IPS DF 6.9 (cell line): ENCODE measurements around the gene PDE10A.
"Not testable (repeated sequence)": the region's sequence is repeated elsewhere in the genome, so short reads cannot be mapped to it uniquely, and the experiment has no call there.

Experiments used
- DNase-seq: peaks from one replicate; pipeline ENCODE4 v3.0.0-alpha.2; 2013; ENCODE audit warnings: low read depth, low spot score
- H3K27ac ChIP-seq: one replicate; pipeline ENCODE4 v1.5.1; 2013; ENCODE audit warnings: low read length, control low read depth
- H3K27me3 ChIP-seq: 2 replicates; pipeline ENCODE4 v1.6.1; 2013; ENCODE audit warnings: mild to moderate bottlenecking, low read length; ENCODE audit not compliant: control insufficient read depth, insufficient read depth
- H3K36me3 ChIP-seq: 2 replicates; pipeline ENCODE4 v1.6.1; 2013; ENCODE audit warnings: low read length; ENCODE audit not compliant: control insufficient read depth, insufficient read depth
- H3K4me1 ChIP-seq: 2 replicates; pipeline ENCODE4 v1.6.1; 2013; ENCODE audit warnings: low read length; ENCODE audit not compliant: control insufficient read depth, insufficient read depth
- H3K4me3 ChIP-seq: 2 replicates; pipeline ENCODE4 v1.5.1; 2013; ENCODE audit warnings: mild to moderate bottlenecking, low read length
- H3K9me3 ChIP-seq: 2 replicates; pipeline ENCODE4 v1.6.1; 2013; ENCODE audit warnings: low read length, inconsistent platforms; ENCODE audit not compliant: control insufficient read depth, insufficient read depth
- WGBS: extraction: QIAGEN DNeasy Blood & Tissue Kit; methylation state at CpG from one replicate; pipeline ENCODE4 v1.1.7; 2013; ENCODE audit warnings: mixed read lengths, missing lambda C conversion rate; ENCODE audit not compliant: insufficient read length, insufficient coverage; 5-methylcytosine and 5-hydroxymethylcytosine counted together

Gene PDE10A

GRCh38 chr6:165514621-165515020 lies 148.4 kb downstream of the PDE10A start:
- no peak for DNase-seq
- no CpG with 5 or more reads among the region's 4 CpGs for WGBS
- Histone ChIP-seq H3K27ac (no peak overlapping the region), H3K9me3 (no peaks in the 10 kb centered on the region), H3K4me3 (no peak overlapping the region), H3K4me1 (no peaks in the 10 kb centered on the region), H3K36me3 (no peaks in the 10 kb centered on the region), H3K27me3 (no peaks in the 10 kb centered on the region)

DNA sequence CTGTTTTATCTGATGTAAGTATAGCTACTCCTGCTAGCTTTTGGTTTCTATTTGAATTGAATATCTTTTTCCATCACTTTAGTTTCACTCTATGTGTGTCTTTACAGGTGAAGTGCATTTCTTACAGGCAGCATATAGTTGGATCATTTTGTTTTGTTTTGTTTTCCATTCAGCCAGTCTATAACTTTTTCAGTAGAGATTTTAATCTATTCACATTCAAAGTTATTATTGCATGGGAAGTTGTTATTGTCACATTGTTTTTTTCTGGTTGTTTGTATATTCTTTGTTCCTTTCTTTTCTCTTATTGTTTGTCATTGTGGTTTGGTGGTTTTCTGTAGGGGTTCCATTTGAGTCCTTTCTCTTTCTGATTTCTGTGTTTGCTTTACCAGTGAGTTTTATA lies 151.2 kb downstream of the PDE10A start:
- Histone ChIP-seq H3K9me3 (no peaks in the 10 kb centered on the region), H3K4me3 (no peak overlapping the region), H3K36me3 (no peaks in the 10 kb centered on the region), H3K27me3 (no peaks in the 10 kb centered on the region), H3K4me1 (no peaks in the 10 kb centered on the region), H3K27ac (no peak overlapping the region)
- DNase-seq, result no peak

DNA sequence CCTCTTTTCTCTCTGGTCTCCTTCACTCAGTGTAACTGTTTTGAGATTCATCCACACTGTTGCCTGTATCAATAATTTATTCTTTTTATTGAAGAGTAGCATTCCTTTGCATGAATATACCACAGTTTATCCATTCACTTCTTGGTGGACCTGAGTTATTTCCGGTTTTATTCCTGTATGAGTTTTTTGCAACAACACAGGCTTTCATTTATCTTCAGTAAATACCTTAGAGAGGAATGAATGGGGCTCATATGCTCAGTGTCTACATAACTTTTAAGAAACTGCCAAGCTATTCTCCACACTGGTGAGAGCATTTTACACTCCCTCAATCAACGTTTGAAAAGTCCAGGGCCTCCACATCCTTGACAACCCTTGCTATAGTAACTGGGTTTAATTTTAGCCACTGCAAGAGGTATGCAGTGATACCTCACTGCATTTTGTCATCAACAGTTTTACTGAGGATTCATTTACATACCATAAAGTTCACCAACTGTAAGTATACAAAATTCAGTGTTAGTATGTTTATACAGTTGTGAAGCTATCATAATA lies 154.6 kb downstream of the PDE10A start:
- H3K27ac ChIP-seq, result no peak overlapping the region
- H3K36me3 ChIP-seq, result no peaks in the 10 kb centered on the region
- H3K4me1 ChIP-seq, result no peaks in the 10 kb centered on the region
- no peak overlapping the region for H3K4me3 ChIP-seq
- H3K27me3 ChIP-seq, result no peaks in the 10 kb centered on the region
- no peak for DNase-seq
- no CpG with 5 or more reads among the region's 2 CpGs for WGBS
- no peaks in the 10 kb centered on the region for H3K9me3 ChIP-seq

DNA sequence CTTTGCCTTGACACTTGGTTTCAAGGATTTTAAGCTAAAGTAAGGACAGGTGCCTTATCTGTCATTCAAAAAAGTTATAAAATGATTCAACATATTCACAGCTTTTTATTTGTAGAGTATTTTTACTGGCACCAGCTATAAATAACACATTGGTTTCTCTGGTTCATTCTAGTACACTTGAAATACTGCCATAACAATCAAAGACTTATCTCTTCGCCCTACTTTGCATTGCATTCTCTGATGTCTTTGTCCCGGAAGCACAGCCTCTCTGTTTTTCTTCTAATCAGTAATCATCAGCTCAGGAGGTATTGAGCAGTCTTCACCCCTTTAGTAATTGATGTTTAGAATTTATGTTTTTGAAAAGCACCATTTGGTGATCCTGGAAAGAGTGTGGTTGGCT lies 156.4 kb downstream of the PDE10A start:
- H3K36me3 ChIP-seq, result no peaks in the 10 kb centered on the region
- no peaks in the 10 kb centered on the region for H3K4me1 ChIP-seq
- no CpG with 5 or more reads among the region's 2 CpGs for WGBS
- H3K27me3 ChIP-seq, result no peaks in the 10 kb centered on the region
- no peaks in the 10 kb centered on the region for H3K9me3 ChIP-seq
- H3K27ac ChIP-seq, result no peak overlapping the region
- no peak for DNase-seq
- no peak overlapping the region for H3K4me3 ChIP-seq

- not testable (repeated sequence) for H3K4me3 ChIP-seq, DNase-seq, H3K9me3 ChIP-seq, H3K4me1 ChIP-seq, H3K36me3 ChIP-seq, H3K27me3 ChIP-seq, H3K27ac ChIP-seq
- WGBS, result no CpG with 5 or more reads among the region's 6 CpGs
Measured at GRCh38 chr6:165500214-165500907, 162.7 kb downstream of the PDE10A start.

DNA sequence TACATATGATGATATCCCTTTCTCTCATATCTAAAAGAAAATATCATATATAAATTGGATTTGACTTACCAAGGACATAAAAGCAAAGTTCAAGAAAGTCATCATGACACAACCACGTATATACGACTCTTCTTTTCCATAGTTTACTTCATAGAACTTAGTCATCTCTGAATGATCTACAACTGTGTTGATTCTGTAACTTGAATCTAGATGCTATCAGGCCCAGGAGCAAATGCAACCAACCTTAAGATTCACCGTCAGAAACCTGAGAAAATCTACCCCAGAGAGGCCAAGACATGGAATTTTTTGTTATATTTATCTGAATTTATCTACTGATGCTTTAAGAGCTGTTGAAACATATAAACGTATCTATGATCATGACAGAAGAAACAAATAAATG lies 165.6 kb downstream of the PDE10A start:
- no peak for DNase-seq
- no CpG with 5 or more reads among the region's 4 CpGs for WGBS

GRCh38 chr6:165488624-165489295 lies 174.3 kb downstream of the PDE10A start:
- no peak overlapping the region for H3K27ac ChIP-seq
- H3K27me3 ChIP-seq, result no peaks in the 10 kb centered on the region
- no peak overlapping the region for H3K4me3 ChIP-seq
- no peak for DNase-seq
- H3K9me3 ChIP-seq, result no peaks in the 10 kb centered on the region
- WGBS, result no CpG with 5 or more reads among the region's 9 CpGs
- no peaks in the 10 kb centered on the region for H3K4me1 ChIP-seq
- no peaks in the 10 kb centered on the region for H3K36me3 ChIP-seq

More for the DNA sequence above, 165.6 kb downstream of the PDE10A start:
- no peak overlapping the region for H3K4me3 ChIP-seq
- H3K27me3 ChIP-seq, result no peaks in the 10 kb centered on the region
- no peaks in the 10 kb centered on the region for H3K36me3 ChIP-seq
- H3K9me3 ChIP-seq, result no peaks in the 10 kb centered on the region
- H3K27ac ChIP-seq, result no peak overlapping the region
- H3K4me1 ChIP-seq, result no peaks in the 10 kb centered on the region

DNA sequence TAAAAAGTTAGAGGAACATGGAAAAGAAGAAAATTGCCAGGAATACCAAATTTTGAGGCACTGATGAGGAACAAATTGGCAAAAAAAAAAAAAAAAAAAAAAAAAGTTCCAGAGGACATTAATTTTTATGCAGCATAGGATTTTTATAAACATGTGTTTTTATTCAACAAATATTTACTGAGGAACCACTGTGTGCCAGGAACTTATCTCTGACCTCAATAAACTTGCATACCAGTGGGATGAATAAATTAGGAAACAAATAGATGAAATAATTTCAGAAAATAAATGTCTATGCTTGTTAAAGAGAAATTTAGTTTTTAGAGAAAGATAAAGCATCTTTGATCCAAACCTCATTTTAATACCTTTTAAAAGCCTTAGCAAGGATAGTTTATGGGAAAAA lies 175.1 kb downstream of the PDE10A start:
- Histone ChIP-seq H3K9me3 (no peaks in the 10 kb centered on the region), H3K36me3 (no peaks in the 10 kb centered on the region), H3K27me3 (no peaks in the 10 kb centered on the region), H3K27ac (no peak overlapping the region), H3K4me1 (no peaks in the 10 kb centered on the region), H3K4me3 (no peak overlapping the region)
- DNase-seq, result no peak

DNA sequence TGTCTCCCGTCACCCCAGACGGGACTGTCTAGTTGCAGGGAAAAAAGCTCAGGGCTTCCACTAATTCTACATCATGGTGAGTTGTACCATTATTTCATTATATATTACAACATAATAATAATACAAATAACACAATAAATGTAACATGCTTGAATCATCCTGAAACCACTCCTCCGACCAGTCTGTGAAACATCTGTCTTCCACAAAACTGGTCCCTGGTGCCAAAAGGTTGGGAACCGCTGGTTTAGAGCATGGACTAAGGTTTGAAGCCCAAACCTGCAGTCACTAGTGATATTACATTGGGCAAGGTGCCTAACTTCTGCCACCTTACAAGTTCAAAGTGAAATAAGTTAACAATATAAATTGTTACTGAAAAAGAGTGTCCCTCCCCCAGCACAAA lies 175.7 kb downstream of the PDE10A start:
- no peak overlapping the region for H3K4me3 ChIP-seq
- H3K9me3 ChIP-seq, result no peaks in the 10 kb centered on the region
- H3K27me3 ChIP-seq, result no peaks in the 10 kb centered on the region
- no CpG with 5 or more reads among the region's 4 CpGs for WGBS
- H3K4me1 ChIP-seq, result no peaks in the 10 kb centered on the region
- no peaks in the 10 kb centered on the region for H3K36me3 ChIP-seq
- H3K27ac ChIP-seq, result no peak overlapping the region
- DNase-seq, result no peak

GRCh38 chr6:165486183-165487137 lies 176.6 kb downstream of the PDE10A start:
- WGBS, result no CpG with 5 or more reads among the region's 22 CpGs
- Histone ChIP-seq H3K27ac (no peak overlapping the region), H3K27me3 (no peaks in the 10 kb centered on the region), H3K4me3 (no peak overlapping the region), H3K9me3 (no peaks in the 10 kb centered on the region), H3K4me1 (no peaks in the 10 kb centered on the region), H3K36me3 (no peaks in the 10 kb centered on the region)
- DNase-seq, result no peak
